ENCODE results near the gene EIF1AX. TPM values are rescaled to one million over a fixed set of nuclear protein-coding genes. Genes with fewer than 3 reads are reported as not detected.
"Not testable (repeated sequence)": the region's sequence is repeated elsewhere in the genome, so short reads cannot be mapped to it uniquely, and the experiment has no call there.

Gene EIF1AX
- total RNA-seq, 1 donor from 2014 or later: 123 TPM

GRCh38 chrX:20171887-20172286 lies 30.2 kb upstream of the EIF1AX start:
- H3K27ac Mint-ChIP-seq: no peak overlapping the region
- Histone ChIP-seq H2AFZ (replicated peaks) (no peak overlapping the region), H3K79me2 (ENCODE audit: low read depth) (no peaks in the 10 kb centered on the region), H3K9me3 (ENCODE audit: low read depth) (peaks cover 6% of the 10 kb centered on the region), H3K9ac (no peak overlapping the region), H3K4me1 (no peaks in the 10 kb centered on the region), H3K27me3 (no peaks in the 10 kb centered on the region), H3K4me3 (no peak overlapping the region), H3K4me2 (no peak overlapping the region), H3F3A (ENCODE audit: low read depth) (no peaks in the 10 kb centered on the region), H3K27ac (no peak overlapping the region), H3K36me3 (peaks cover 8% of the 10 kb centered on the region), H4K20me1 (ENCODE audit: low read depth) (no peaks in the 10 kb centered on the region)
- no peaks in the 10 kb centered on the region for H3K36me3 Mint-ChIP-seq
- DNase-seq (ENCODE audit: low spot score): no peak
- H3K4me3 Mint-ChIP-seq: no peak overlapping the region
- H3K4me1 Mint-ChIP-seq: no peaks in the 10 kb centered on the region
- no peaks in the 10 kb centered on the region for H3K27me3 Mint-ChIP-seq (ENCODE audit: insufficient read depth, low read depth)
- TF ChIP-seq CTCF (IDR thresholded peaks at IDR 0.05) (no peak), EZH2 (IDR thresholded peaks at IDR 0.05) (no peak), EZH2phosphoT487 (IDR thresholded peaks at IDR 0.05) (no peak)
- H3K9me3 Mint-ChIP-seq: no peaks in the 10 kb centered on the region

- H3K79me2 ChIP-seq (ENCODE audit: low read depth); H3K36me3 Mint-ChIP-seq; H3K4me3 Mint-ChIP-seq; H3F3A ChIP-seq (ENCODE audit: low read depth); DNase-seq (ENCODE audit: low spot score); H3K27me3 ChIP-seq; H3K27ac Mint-ChIP-seq; H3K27ac ChIP-seq; H2AFZ ChIP-seq (replicated peaks); H3K4me2 ChIP-seq; H3K9ac ChIP-seq; H3K36me3 ChIP-seq; H3K4me1 Mint-ChIP-seq; H3K27me3 Mint-ChIP-seq (ENCODE audit: insufficient read depth, low read depth); H3K4me1 ChIP-seq; H3K9me3 Mint-ChIP-seq; H3K9me3 ChIP-seq (ENCODE audit: low read depth); H3K4me3 ChIP-seq; H4K20me1 ChIP-seq (ENCODE audit: low read depth): not testable (repeated sequence)
These were observed 20.9 kb upstream of the EIF1AX start for GRCh38 chrX:20162516-20162915.

GRCh38 chrX:20159797-20160385 lies 18.3 kb upstream of the EIF1AX start:
- H3K4me1 Mint-ChIP-seq: no peaks in the 10 kb centered on the region
- no peak overlapping the region for H3K27ac Mint-ChIP-seq
- no peaks in the 10 kb centered on the region for H3K27me3 Mint-ChIP-seq (ENCODE audit: insufficient read depth, low read depth)
- Histone ChIP-seq H3K9me3 (ENCODE audit: low read depth) (no peaks in the 10 kb centered on the region), H3K4me2 (no peak overlapping the region), H2AFZ (replicated peaks) (no peak overlapping the region), H3K4me3 (no peak overlapping the region), H3K36me3 (peaks cover 5% of the 10 kb centered on the region), H4K20me1 (ENCODE audit: low read depth) (no peaks in the 10 kb centered on the region), H3F3A (ENCODE audit: low read depth) (no peaks in the 10 kb centered on the region), H3K27ac (no peak overlapping the region), H3K27me3 (no peaks in the 10 kb centered on the region), H3K9ac (no peak overlapping the region), H3K79me2 (ENCODE audit: low read depth) (no peaks in the 10 kb centered on the region), H3K4me1 (no peaks in the 10 kb centered on the region)
- no peak for TF ChIP-seq EZH2 (IDR thresholded peaks at IDR 0.05)
- no peak for TF ChIP-seq CTCF (IDR thresholded peaks at IDR 0.05)
- no peak for TF ChIP-seq EZH2phosphoT487 (IDR thresholded peaks at IDR 0.05)
- H3K4me3 Mint-ChIP-seq: no peak overlapping the region
- peaks cover 5% of the 10 kb centered on the region for H3K36me3 Mint-ChIP-seq
- no peak for DNase-seq (ENCODE audit: low spot score)
- H3K9me3 Mint-ChIP-seq: no peaks in the 10 kb centered on the region

GRCh38 chrX:20151689-20152088 lies 10.1 kb upstream of the EIF1AX start:
- Histone ChIP-seq H3F3A (ENCODE audit: low read depth) (no peaks in the 10 kb centered on the region), H3K27ac (no peak overlapping the region), H3K4me1 (no peaks in the 10 kb centered on the region), H3K9ac (no peak overlapping the region), H3K79me2 (ENCODE audit: low read depth) (no peaks in the 10 kb centered on the region), H3K4me3 (no peak overlapping the region), H3K4me2 (no peak overlapping the region), H3K27me3 (no peaks in the 10 kb centered on the region), H3K9me3 (ENCODE audit: low read depth) (peaks cover 3% of the 10 kb centered on the region), H4K20me1 (ENCODE audit: low read depth) (no peaks in the 10 kb centered on the region), H3K36me3 (peaks cover 5% of the 10 kb centered on the region), H2AFZ (replicated peaks) (no peak overlapping the region)
- Mint-ChIP-seq H3K36me3 (peaks cover 3% of the 10 kb centered on the region), H3K4me3 (no peak overlapping the region), H3K27me3 (ENCODE audit: insufficient read depth, low read depth) (no peaks in the 10 kb centered on the region), H3K27ac (no peak overlapping the region), H3K4me1 (no peaks in the 10 kb centered on the region), H3K9me3 (no peaks in the 10 kb centered on the region)
- DNase-seq (ENCODE audit: low spot score): no peak
- no peak for TF ChIP-seq CTCF (IDR thresholded peaks at IDR 0.05)
- no peak for TF ChIP-seq EZH2 (IDR thresholded peaks at IDR 0.05)
- no peak for TF ChIP-seq EZH2phosphoT487 (IDR thresholded peaks at IDR 0.05)

Data from neural progenitor cell (in vitro differentiated cells).